H9 (cell line): ENCODE results near the gene MTFR2. TPM values are rescaled to one million over a fixed set of nuclear protein-coding genes. Genes with fewer than 3 reads are reported as not detected.

Source experiments
- DNase-seq: peaks from one replicate; pipeline ENCODE4 v3.0.0-alpha.2; 2017
- H2AFZ ChIP-seq: one replicate; pipeline ENCODE4 v1.6.1; 2013; ENCODE audit warnings: mild to moderate bottlenecking, low read length, control low read depth, moderate library complexity
- H2AK5ac ChIP-seq: 2 replicates; pipeline ENCODE4 v1.6.1; 2013; ENCODE audit warnings: low read length, control low read depth, mixed read lengths; ENCODE audit not compliant: insufficient read length
- H2BK120ac ChIP-seq: one replicate; pipeline ENCODE4 v1.6.1; 2013; ENCODE audit warnings: low read depth, mild to moderate bottlenecking, low read length, control low read depth, inconsistent platforms; ENCODE audit not compliant: poor library complexity, severe bottlenecking
- H2BK12ac ChIP-seq: 2 replicates; pipeline ENCODE4 v1.6.1; 2013; ENCODE audit warnings: low read length, control low read depth, mixed read lengths, low read depth; ENCODE audit not compliant: insufficient read length
- H2BK15ac ChIP-seq: 2 replicates; pipeline ENCODE4 v1.6.1; 2013; ENCODE audit warnings: low read depth, low read length, control low read depth
- H2BK20ac ChIP-seq: one replicate; pipeline ENCODE4 v1.6.1; 2013; ENCODE audit warnings: low read depth, mild to moderate bottlenecking, low read length, control low read depth, inconsistent platforms; ENCODE audit not compliant: poor library complexity, severe bottlenecking
- H2BK5ac ChIP-seq: 2 replicates; pipeline ENCODE4 v1.6.1; 2013; ENCODE audit warnings: low read length, control low read depth, mixed read lengths; ENCODE audit not compliant: insufficient read length
- H3K14ac ChIP-seq: 2 replicates; pipeline ENCODE4 v1.6.1; 2013; ENCODE audit warnings: low read length, control low read depth; ENCODE audit not compliant: insufficient read depth
- H3K18ac ChIP-seq: 2 replicates; pipeline ENCODE4 v1.6.1; 2013; ENCODE audit warnings: low read depth, mild to moderate bottlenecking, mixed read lengths, low read length, control low read depth; ENCODE audit not compliant: insufficient read length
- H3K23ac ChIP-seq: 2 replicates; pipeline ENCODE4 v1.6.1; 2013; ENCODE audit warnings: low read length, control low read depth, mixed read lengths, low read depth; ENCODE audit not compliant: insufficient read length
- H3K23me2 ChIP-seq: 2 replicates; pipeline ENCODE4 v1.6.1; 2013; ENCODE audit warnings: low read depth, mild to moderate bottlenecking, mixed read lengths, low read length, control low read depth; ENCODE audit not compliant: insufficient read length, poor library complexity, severe bottlenecking
- H3K27ac ChIP-seq: 2 replicates; pipeline ENCODE4 v1.5.1; 2013; ENCODE audit warnings: low read length, control low read depth, mixed read lengths, low read depth; ENCODE audit not compliant: insufficient read length
- H3K27me3 ChIP-seq: 2 replicates; pipeline ENCODE4 v1.6.1; 2013; ENCODE audit warnings: low read length, control low read depth, inconsistent platforms; ENCODE audit not compliant: insufficient read depth
- H3K4ac ChIP-seq: 2 replicates; pipeline ENCODE4 v1.6.1; 2013; ENCODE audit warnings: low read depth, mild to moderate bottlenecking, control low read depth, inconsistent platforms, low read length, moderate library complexity
- H3K4me1 ChIP-seq: 2 replicates; pipeline ENCODE4 v1.6.1; 2013; ENCODE audit warnings: low read length, control low read depth, inconsistent platforms; ENCODE audit not compliant: insufficient read depth
- H3K4me2 ChIP-seq: 2 replicates; pipeline ENCODE4 v1.6.1; 2013; ENCODE audit warnings: low read length, control low read depth, mixed read lengths; ENCODE audit not compliant: insufficient read length, insufficient read depth
- H3K56ac ChIP-seq: 2 replicates; pipeline ENCODE4 v1.6.1; 2013; ENCODE audit warnings: low read depth, mild to moderate bottlenecking, mixed read lengths, low read length, control low read depth; ENCODE audit not compliant: insufficient read length
- H3K79me1 ChIP-seq: 2 replicates; pipeline ENCODE4 v1.6.1; 2013; ENCODE audit warnings: low read depth, mild to moderate bottlenecking, moderate library complexity, low read length, control low read depth, inconsistent platforms; ENCODE audit not compliant: insufficient read depth, poor library complexity, severe bottlenecking
- H3K79me2 ChIP-seq: 2 replicates; pipeline ENCODE4 v1.6.1; 2013; ENCODE audit warnings: low read length, control low read depth, inconsistent platforms; ENCODE audit not compliant: insufficient read depth
- H3K9ac ChIP-seq: 2 replicates; pipeline ENCODE4 v1.6.1; 2013; ENCODE audit warnings: low read length, control low read depth, mixed read lengths; ENCODE audit not compliant: insufficient read length; ENCODE audit errors: extremely low read depth
- H3K9me3 ChIP-seq: one replicate; pipeline ENCODE4 v1.6.1; 2013; ENCODE audit warnings: low read depth, low read length, inconsistent platforms; ENCODE audit not compliant: control insufficient read depth
- H3T11ph ChIP-seq: one replicate; pipeline ENCODE4 v1.6.1; 2013; ENCODE audit warnings: mild to moderate bottlenecking, low read length, control low read depth, inconsistent platforms
- H4K20me1 ChIP-seq: one replicate; pipeline ENCODE4 v1.6.1; 2013; ENCODE audit not compliant: control insufficient read depth, insufficient read length, insufficient read depth
- H4K5ac ChIP-seq: 2 replicates; pipeline ENCODE4 v1.6.1; 2013; ENCODE audit warnings: low read depth, mild to moderate bottlenecking, mixed read lengths, low read length, control low read depth; ENCODE audit not compliant: insufficient read length
- H4K8ac ChIP-seq: replicated peaks from 2 replicates; pipeline ENCODE4 v1.6.1; 2013; ENCODE audit warnings: low read length, control low read depth, mixed read lengths, low read depth; ENCODE audit not compliant: insufficient read length
- H4K91ac ChIP-seq: 2 replicates; pipeline ENCODE4 v1.6.1; 2013; ENCODE audit warnings: low read depth, mild to moderate bottlenecking, moderate library complexity, mixed read lengths, low read length, control low read depth; ENCODE audit not compliant: insufficient read length
- H3K27ac Mint-ChIP-seq, 3 experiments: 2 replicates in 2 of 3; 3 replicates in 1 of 3; pipeline ENCODE4 v1.8.0; 2020 to 2021; ENCODE audit warnings: mixed read lengths in 3 of 3, mild to moderate bottlenecking in 1 of 3, moderate library complexity in 1 of 3
- H3K27me3 Mint-ChIP-seq: 2 replicates; pipeline ENCODE4 v1.8.0; 2021; ENCODE audit warnings: low read depth, mild to moderate bottlenecking, moderate library complexity, mixed read lengths
- H3K36me3 Mint-ChIP-seq, 3 experiments: 2 replicates in 2 of 3; 3 replicates in 1 of 3; pipeline ENCODE4 v1.8.0; 2020 to 2021; ENCODE audit warnings: low read depth in 3 of 3, mixed read lengths in 3 of 3; ENCODE audit not compliant: insufficient read depth in 1 of 3
- H3K4me1 Mint-ChIP-seq, 2 experiments: 2 replicates each; pipeline ENCODE4 v1.8.0; 2020; ENCODE audit warnings: mixed read lengths in 2 of 2
- H3K4me3 Mint-ChIP-seq, 2 experiments: 2 replicates in 1 of 2; 3 replicates in 1 of 2; pipeline ENCODE4 v1.8.0; 2020 to 2021; ENCODE audit warnings: mild to moderate bottlenecking in 2 of 2, mixed read lengths in 2 of 2, moderate library complexity in 1 of 2
- H3K9me3 Mint-ChIP-seq, 2 experiments: 2 replicates in 1 of 2; 3 replicates in 1 of 2; pipeline ENCODE4 v1.8.0; 2020; ENCODE audit warnings: mild to moderate bottlenecking in 2 of 2, mixed read lengths in 2 of 2, moderate library complexity in 1 of 2
- CTCF ChIP-seq: fragments of 200-600 bp; sonication (generic); conservative IDR thresholded peaks from 3 replicates; pipeline ENCODE4 v1.8.0; 2021; ENCODE audit warnings: antibody characterized with exemption, mild to moderate bottlenecking
- WGBS: extraction: QIAGEN DNeasy Blood & Tissue Kit; methylation state at CpG from one replicate; pipeline ENCODE4 v1.1.7; 2013; ENCODE audit warnings: missing lambda C conversion rate, low lambda C conversion rate, mixed read lengths; ENCODE audit not compliant: insufficient read length; ENCODE audit errors: extremely low coverage; 5-methylcytosine and 5-hydroxymethylcytosine counted together
- total RNA-seq: library from RNA; stranded (reverse); gene quantifications from 2 replicates; pipeline ENCODE4 v1.2.1, GENCODE V29; 2021

Gene MTFR2
- total RNA-seq, 1 experiment from 2014 or later: 11.8 TPM

GRCh38 chr6:136209496-136209895, 40.6 kb downstream of the MTFR2 start:
- Histone ChIP-seq H2BK15ac (no peak overlapping the region), H4K20me1 (no peaks in the 10 kb centered on the region), H2BK20ac (no peak overlapping the region), H3K9ac (no peak overlapping the region), H2AFZ (no peak overlapping the region), H3K4me2 (no peak overlapping the region), H3K27me3 (no peaks in the 10 kb centered on the region), H4K5ac (no peak overlapping the region), H3K79me1 (no peaks in the 10 kb centered on the region), H3K9me3 (no peaks in the 10 kb centered on the region), H3K23me2 (no peaks in the 10 kb centered on the region), H3T11ph (no peak overlapping the region), H3K4me1 (no peaks in the 10 kb centered on the region), H4K91ac (no peak overlapping the region), H2BK120ac (no peak overlapping the region), H3K23ac (no peak overlapping the region), H3K18ac (no peak overlapping the region), H3K79me2 (no peaks in the 10 kb centered on the region), H3K56ac (no peak overlapping the region), H3K27ac (no peak overlapping the region), H3K14ac (no peak overlapping the region), H2BK12ac (no peak overlapping the region), H4K8ac (no peak overlapping the region), H2BK5ac (no peak overlapping the region), H3K4ac (no peak overlapping the region), H2AK5ac (no peak overlapping the region)
- H3K27ac Mint-ChIP-seq: no peak overlapping the region
- peaks cover 0 to 3% of the 10 kb centered on the region in 2 experiments; a peak in 2 of 4 replicates for H3K4me1 Mint-ChIP-seq
- H3K4me3 Mint-ChIP-seq: no peak overlapping the region
- TF ChIP-seq CTCF: no peak
- no peaks in the 10 kb centered on the region for H3K27me3 Mint-ChIP-seq
- no peaks in the 10 kb centered on the region for H3K36me3 Mint-ChIP-seq
- no peak for DNase-seq
- H3K9me3 Mint-ChIP-seq: no peaks in the 10 kb centered on the region
- WGBS: no CpG with 5 or more reads among the region's 2 CpGs
